HG02870 (cell line): ENCODE results near the gene KLHL42.
A peak's percentile ranks its signal among the peaks of the same experiment; 100 is the strongest.
"Not testable (repeated sequence)": the region's sequence is repeated elsewhere in the genome, so short reads cannot be mapped to it uniquely, and the experiment has no call there.

Experiments
- ATAC-seq: cut with Tn5 transposase; IDR thresholded peaks from one replicate; pipeline ENCODE4 v1.9.1; 2021; ENCODE audit warnings: mild to moderate bottlenecking, moderate library complexity; ENCODE audit not compliant: unreplicated experiment

The KLHL42 gene

GRCh38 chr12:27779920-27780611 is at the start of gene KLHL42, which contains the start of gene MANSC4:
KLHL42 (plus strand) TSS chr12:27780233; CDS start chr12:27780331, 98 bp downstream.
MANSC4 (minus strand) TSS chr12:27780236; CDS start chr12:27771276, 8,960 bp downstream.
- peak; percentile 68 for ATAC-seq

GRCh38 chr12:27732281-27732680 is 47.8 kb upstream of the KLHL42 start:
- no peak for ATAC-seq

GRCh38 chr12:27733052-27733656 is 46.9 kb upstream of the KLHL42 start:
- ATAC-seq, result peak; percentile 67

GRCh38 chr12:27733791-27734190 is 46.2 kb upstream of the KLHL42 start:
- ATAC-seq, result no peak

- ATAC-seq, result not testable (repeated sequence)
Observed at GRCh38 chr12:27734321-27734720, 45.7 kb upstream of the KLHL42 start.

GRCh38 chr12:27743601-27744000 is 36.4 kb upstream of the KLHL42 start:
- no peak for ATAC-seq

GRCh38 chr12:27745734-27746133 is 34.3 kb upstream of the KLHL42 start:
- not testable (repeated sequence) for ATAC-seq

- no peak for ATAC-seq
Observed at GRCh38 chr12:27747111-27747820, 32.8 kb upstream of the KLHL42 start.

- ATAC-seq, result no peak
Observed at GRCh38 chr12:27751386-27752047, 28.5 kb upstream of the KLHL42 start.

GRCh38 chr12:27754795-27755194 is 25.2 kb upstream of the KLHL42 start:
- no peak for ATAC-seq

- ATAC-seq, result no peak
Observed at GRCh38 chr12:27756670-27757195, 23.3 kb upstream of the KLHL42 start.

GRCh38 chr12:27762757-27763156 is 17.3 kb upstream of the KLHL42 start:
- ATAC-seq, result no peak

GRCh38 chr12:27766587-27766986 is 13.4 kb upstream of the KLHL42 start:
- ATAC-seq, result no peak

- no peak for ATAC-seq
Observed at GRCh38 chr12:27769142-27769673, 10.8 kb upstream of the KLHL42 start.

GRCh38 chr12:27771481-27772327 is 8.3 kb upstream of the KLHL42 start:
- no peak for ATAC-seq

- no peak for ATAC-seq
Observed at GRCh38 chr12:27772328-27773049, 7.5 kb upstream of the KLHL42 start.

GRCh38 chr12:27777141-27777540 is 2.9 kb upstream of the KLHL42 start:
- no peak for ATAC-seq

GRCh38 chr12:27778206-27778605 is 1.8 kb upstream of the KLHL42 start:
- ATAC-seq, result no peak

- peak; percentile 47 for ATAC-seq
Observed at GRCh38 chr12:27779416-27779919, 565 bp upstream of the KLHL42 start.
